ENCODE data around the gene REX1BD. TPM values are rescaled to one million over a fixed set of nuclear protein-coding genes. Genes with fewer than 3 reads are reported as not detected.

The REX1BD gene
- total and polyA plus RNA-seq, 2 of the 13 experiments (the other 11 are each of a cell fraction or from before 2014, with no cell fraction given) = 7.5 to 25.4 TPM

DNA sequence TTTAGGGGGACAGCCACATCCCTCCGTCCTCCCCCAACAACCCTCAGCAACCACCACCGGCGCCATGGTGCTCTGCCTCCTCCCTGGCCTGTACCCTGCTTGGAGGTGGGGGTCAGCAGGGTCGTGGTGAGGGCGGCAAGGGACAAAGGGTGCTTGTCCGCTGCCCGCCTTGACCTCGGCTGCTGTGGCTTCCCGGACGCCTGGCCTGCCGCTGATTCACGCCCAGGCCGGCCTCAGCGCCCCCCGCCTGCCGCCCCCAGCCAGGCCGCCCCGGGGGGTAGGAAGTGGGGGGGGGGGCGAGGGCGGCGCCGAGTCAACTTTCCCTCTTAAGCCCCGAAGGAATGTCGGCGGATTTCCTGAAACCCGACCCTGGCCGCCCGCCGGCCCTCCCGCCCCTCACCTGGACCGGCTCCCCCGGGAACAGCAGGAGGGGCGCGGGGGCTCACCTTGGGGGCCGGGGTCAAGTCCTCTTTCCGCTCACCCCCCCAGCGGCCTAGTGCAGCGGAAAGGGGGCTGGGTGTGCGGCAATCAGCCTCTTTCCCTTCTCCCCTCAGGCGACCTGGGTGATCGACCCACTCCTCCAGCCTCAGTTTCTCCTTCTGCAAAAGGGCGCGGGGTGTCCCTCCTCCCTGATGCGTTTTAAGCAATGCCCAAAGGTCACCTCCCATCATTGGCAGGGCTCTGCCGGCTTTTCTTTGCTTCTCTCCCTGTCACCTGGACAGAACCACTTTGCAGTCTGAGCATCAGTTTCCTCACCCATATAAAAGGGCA lies 22.1 kb downstream of the REX1BD start (continued):
- TF ChIP-seq, protein P1, sequence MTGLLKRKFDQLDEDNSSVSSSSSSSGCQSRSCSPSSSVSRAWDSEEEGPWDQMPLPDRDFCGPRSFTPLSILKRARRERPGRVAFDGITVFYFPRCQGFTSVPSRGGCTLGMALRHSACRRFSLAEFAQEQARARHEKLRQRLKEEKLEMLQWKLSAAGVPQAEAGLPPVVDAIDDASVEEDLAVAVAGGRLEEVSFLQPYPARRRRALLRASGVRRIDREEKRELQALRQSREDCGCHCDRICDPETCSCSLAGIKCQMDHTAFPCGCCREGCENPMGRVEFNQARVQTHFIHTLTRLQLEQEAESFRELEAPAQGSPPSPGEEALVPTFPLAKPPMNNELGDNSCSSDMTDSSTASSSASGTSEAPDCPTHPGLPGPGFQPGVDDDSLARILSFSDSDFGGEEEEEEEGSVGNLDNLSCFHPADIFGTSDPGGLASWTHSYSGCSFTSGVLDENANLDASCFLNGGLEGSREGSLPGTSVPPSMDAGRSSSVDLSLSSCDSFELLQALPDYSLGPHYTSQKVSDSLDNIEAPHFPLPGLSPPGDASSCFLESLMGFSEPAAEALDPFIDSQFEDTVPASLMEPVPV (CRISPR knock-in tag; IDR thresholded peaks at IDR 0.05) = peak; percentile 70
- TF ChIP-seq, protein P2, sequence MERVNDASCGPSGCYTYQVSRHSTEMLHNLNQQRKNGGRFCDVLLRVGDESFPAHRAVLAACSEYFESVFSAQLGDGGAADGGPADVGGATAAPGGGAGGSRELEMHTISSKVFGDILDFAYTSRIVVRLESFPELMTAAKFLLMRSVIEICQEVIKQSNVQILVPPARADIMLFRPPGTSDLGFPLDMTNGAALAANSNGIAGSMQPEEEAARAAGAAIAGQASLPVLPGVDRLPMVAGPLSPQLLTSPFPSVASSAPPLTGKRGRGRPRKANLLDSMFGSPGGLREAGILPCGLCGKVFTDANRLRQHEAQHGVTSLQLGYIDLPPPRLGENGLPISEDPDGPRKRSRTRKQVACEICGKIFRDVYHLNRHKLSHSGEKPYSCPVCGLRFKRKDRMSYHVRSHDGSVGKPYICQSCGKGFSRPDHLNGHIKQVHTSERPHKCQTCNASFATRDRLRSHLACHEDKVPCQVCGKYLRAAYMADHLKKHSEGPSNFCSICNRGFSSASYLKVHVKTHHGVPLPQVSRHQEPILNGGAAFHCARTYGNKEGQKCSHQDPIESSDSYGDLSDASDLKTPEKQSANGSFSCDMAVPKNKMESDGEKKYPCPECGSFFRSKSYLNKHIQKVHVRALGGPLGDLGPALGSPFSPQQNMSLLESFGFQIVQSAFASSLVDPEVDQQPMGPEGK (CRISPR knock-in tag; IDR thresholded peaks at IDR 0.05) = peak; percentile 100
- peak; percentile 25 for TF ChIP-seq ZNF781 (CRISPR knock-in tag; IDR thresholded peaks at IDR 0.05; ENCODE audit: borderline replicate concordance, not compliant biosample characterization)
- no peak for TF ChIP-seq ARHGAP35 (CRISPR knock-in tag; IDR thresholded peaks at IDR 0.05; ENCODE audit: borderline replicate concordance)
- TF ChIP-seq NPAS2 (CRISPR knock-in tag; IDR thresholded peaks at IDR 0.05; ENCODE audit: borderline replicate concordance) = no peak
- TF ChIP-seq HNRNPLL (IDR thresholded peaks at IDR 0.05; ENCODE audit: low read depth, low read length, poor library complexity, severe bottlenecking) = peak; percentile 35
- TF ChIP-seq ATF7 (IDR thresholded peaks at IDR 0.05) = no peak
- 0 out of 2 replicates have a peak, but pooled peaks have one; percentile 25 for TF ChIP-seq ATF7 (CRISPR knock-in tag; IDR thresholded peaks at IDR 0.05)
- TF ChIP-seq ZNF292 (CRISPR knock-in tag; IDR thresholded peaks at IDR 0.05; ENCODE audit: borderline replicate concordance, low read depth) = peak; percentile 51; the same call in 1 of the 2 replicates
- no peak for TF ChIP-seq ZNF441 (CRISPR knock-in tag; IDR thresholded peaks at IDR 0.05; ENCODE audit: borderline replicate concordance)
- 0 out of 2 replicates have a peak, but pooled peaks have one; percentile 39 for TF ChIP-seq SATB2 (CRISPR knock-in tag; IDR thresholded peaks at IDR 0.05)
- TF ChIP-seq SRSF4 (IDR thresholded peaks at IDR 0.05; ENCODE audit: low read depth, low read length, poor library complexity, severe bottlenecking) = no peak
- TF ChIP-seq MYC (CRISPR knock-in tag; IDR thresholded peaks at IDR 0.05; ENCODE audit: borderline replicate concordance) = peak; percentile 71; the same call in 1 of the 2 replicates
- TF ChIP-seq ZNF232 (CRISPR knock-in tag; IDR thresholded peaks at IDR 0.05; ENCODE audit: borderline replicate concordance) = peak; percentile 53; the same call in 1 of the 2 replicates
- peak; percentile 59; the same call in 1 of the 2 replicates for TF ChIP-seq KDM5B (CRISPR knock-in tag; IDR thresholded peaks at IDR 0.05; ENCODE audit: borderline replicate concordance)
- no peak for TF ChIP-seq ZFP82 (CRISPR knock-in tag; IDR thresholded peaks at IDR 0.05; ENCODE audit: borderline replicate concordance)
- TF ChIP-seq, protein P3, sequence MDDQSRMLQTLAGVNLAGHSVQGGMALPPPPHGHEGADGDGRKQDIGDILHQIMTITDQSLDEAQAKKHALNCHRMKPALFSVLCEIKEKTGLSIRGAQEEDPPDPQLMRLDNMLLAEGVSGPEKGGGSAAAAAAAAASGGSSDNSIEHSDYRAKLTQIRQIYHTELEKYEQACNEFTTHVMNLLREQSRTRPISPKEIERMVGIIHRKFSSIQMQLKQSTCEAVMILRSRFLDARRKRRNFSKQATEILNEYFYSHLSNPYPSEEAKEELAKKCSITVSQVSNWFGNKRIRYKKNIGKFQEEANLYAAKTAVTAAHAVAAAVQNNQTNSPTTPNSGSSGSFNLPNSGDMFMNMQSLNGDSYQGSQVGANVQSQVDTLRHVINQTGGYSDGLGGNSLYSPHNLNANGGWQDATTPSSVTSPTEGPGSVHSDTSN (CRISPR knock-in tag; IDR thresholded peaks at IDR 0.05; ENCODE audit: borderline replicate concordance) = no peak
- no peak for TF ChIP-seq ZNF496 (CRISPR knock-in tag; IDR thresholded peaks at IDR 0.05; ENCODE audit: insufficient replicate concordance)
- peak; percentile 29; the same call in 1 of the 2 replicates for TF ChIP-seq ZNF451 (CRISPR knock-in tag; IDR thresholded peaks at IDR 0.05)
- 0 out of 2 replicates have a peak, but pooled peaks have one; percentile 30 for TF ChIP-seq ZNF564 (CRISPR knock-in tag; IDR thresholded peaks at IDR 0.05)
- no peak; the same call in 1 of the 2 replicates for TF ChIP-seq JDP2 (CRISPR knock-in tag; IDR thresholded peaks at IDR 0.05; ENCODE audit: borderline replicate concordance)
